DOHH2 (cell line): ENCODE measurements around the gene KCNK17.

ENCODE experiments used
- H3F3A ChIP-seq: fragments of 200-600 bp; sonication (generic), shearing (Covaris generic); 2 replicates; pipeline ENCODE4 v1.6.0; 2016; ENCODE audit warnings: antibody characterized with exemption, mild to moderate bottlenecking; ENCODE audit not compliant: control insufficient read depth, insufficient read depth
- H3K27ac ChIP-seq: fragments of 200-600 bp; sonication (generic); 2 replicates; pipeline ENCODE4 v1.5.1; 2014; ENCODE audit warnings: low read depth, mild to moderate bottlenecking, low read length, moderate library complexity
- H3K27me3 ChIP-seq: fragments of 200-600 bp; sonication (generic); 2 replicates; pipeline ENCODE4 v1.6.1; 2014; ENCODE audit warnings: mild to moderate bottlenecking, low read length, mixed read lengths; ENCODE audit not compliant: control insufficient read depth
- H3K36me3 ChIP-seq: fragments of 200-600 bp; sonication (generic); 2 replicates; pipeline ENCODE4 v1.6.1; 2014; ENCODE audit warnings: mild to moderate bottlenecking, low read length, moderate library complexity, mixed read lengths; ENCODE audit not compliant: control insufficient read depth
- H3K4me1 ChIP-seq: fragments of 200-600 bp; sonication (generic); 2 replicates; pipeline ENCODE4 v1.6.1; 2014; ENCODE audit warnings: mild to moderate bottlenecking, low read length, mixed read lengths; ENCODE audit not compliant: control insufficient read depth
- H3K4me2 ChIP-seq: fragments of 200-600 bp; sonication (generic); 2 replicates; pipeline ENCODE4 v1.6.0; 2014; ENCODE audit warnings: mild to moderate bottlenecking, low read length, moderate library complexity
- H3K4me3 ChIP-seq: fragments of 200-600 bp; sonication (generic); 2 replicates; pipeline ENCODE4 v1.5.1; 2014; ENCODE audit warnings: mild to moderate bottlenecking, low read length, mixed read lengths
- H3K79me2 ChIP-seq: fragments of 200-600 bp; sonication (generic); 2 replicates; pipeline ENCODE4 v1.6.1; 2014; ENCODE audit warnings: mild to moderate bottlenecking, low read length, mixed read lengths; ENCODE audit not compliant: control insufficient read depth
- H3K9me2 ChIP-seq: fragments of 200-600 bp; sonication (generic); replicated peaks from 2 replicates; pipeline ENCODE4 v1.6.1; 2014; ENCODE audit warnings: mild to moderate bottlenecking, low read length, mixed read lengths; ENCODE audit not compliant: control insufficient read depth
- H3K9me3 ChIP-seq: fragments of 200-600 bp; sonication (generic); 2 replicates; pipeline ENCODE4 v1.6.1; 2014; ENCODE audit warnings: antibody characterized with exemption, low read length, mixed read lengths; ENCODE audit not compliant: control insufficient read depth, insufficient read depth
- H4K20me1 ChIP-seq: fragments of 200-600 bp; sonication (generic); 2 replicates; pipeline ENCODE4 v1.6.0; 2014; ENCODE audit warnings: low read depth, mild to moderate bottlenecking, antibody characterized with exemption, low read length, moderate library complexity; ENCODE audit not compliant: control insufficient read depth, insufficient read depth
- EZH2phosphoT487 ChIP-seq: fragments of 200-600 bp; sonication (generic); IDR thresholded peaks from 2 replicates; pipeline ENCODE4 v1.6.1; 2017; ENCODE audit warnings: borderline replicate concordance, mild to moderate bottlenecking, antibody characterized with exemption, low read length, moderate library complexity, mixed read lengths
- TF ChIP-seq, protein P1 (sequence below): fragments of 200-600 bp; sonication (generic); IDR thresholded peaks from one replicate; pipeline ENCODE4 v1.5.1; 2014; ENCODE audit warnings: antibody characterized with exemption, mild to moderate bottlenecking, low read depth, low read length; ENCODE audit not compliant: poor library complexity, severe bottlenecking

Gene KCNK17

DNA sequence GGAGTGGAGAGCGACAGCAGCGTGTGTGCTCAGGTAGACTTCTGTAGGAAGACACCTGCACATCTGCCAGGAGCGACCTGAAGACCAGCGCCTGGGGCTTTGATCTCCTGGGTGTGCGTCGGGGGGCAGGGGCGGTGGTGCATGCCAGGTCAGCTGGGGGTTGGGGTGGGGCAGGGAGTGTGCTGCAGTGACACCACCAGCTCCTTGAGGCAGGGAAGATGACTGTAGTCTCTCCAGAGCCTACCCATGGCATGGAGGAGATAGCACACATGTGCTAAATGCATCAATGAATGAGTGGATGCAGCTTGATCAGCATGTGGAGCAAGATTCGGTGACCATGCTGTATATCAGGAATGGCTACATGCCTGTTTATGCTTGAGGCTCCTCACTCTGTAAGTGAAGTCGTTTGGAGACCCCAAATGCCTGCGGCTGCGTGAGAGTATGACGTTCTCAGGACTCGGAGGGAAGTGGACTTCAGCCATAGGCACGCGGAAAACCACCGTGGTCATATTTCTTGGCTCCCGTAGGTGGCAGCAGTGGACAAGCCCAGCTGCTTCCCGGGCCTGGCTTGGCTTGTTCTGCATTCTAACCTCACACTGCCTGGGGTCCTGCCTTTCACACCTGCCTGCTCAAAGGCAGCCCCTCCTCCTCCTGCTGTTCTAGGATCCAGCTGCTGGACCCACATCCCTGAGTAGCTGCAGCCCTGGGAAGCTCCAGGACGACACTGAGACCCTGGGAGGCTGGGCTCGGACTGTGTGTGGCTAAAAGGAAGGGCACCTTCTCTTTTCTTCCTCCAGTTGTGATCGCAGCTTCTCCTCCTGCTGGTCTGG, 47.7 kb upstream of the KCNK17 start:
- TF ChIP-seq, protein P1, sequence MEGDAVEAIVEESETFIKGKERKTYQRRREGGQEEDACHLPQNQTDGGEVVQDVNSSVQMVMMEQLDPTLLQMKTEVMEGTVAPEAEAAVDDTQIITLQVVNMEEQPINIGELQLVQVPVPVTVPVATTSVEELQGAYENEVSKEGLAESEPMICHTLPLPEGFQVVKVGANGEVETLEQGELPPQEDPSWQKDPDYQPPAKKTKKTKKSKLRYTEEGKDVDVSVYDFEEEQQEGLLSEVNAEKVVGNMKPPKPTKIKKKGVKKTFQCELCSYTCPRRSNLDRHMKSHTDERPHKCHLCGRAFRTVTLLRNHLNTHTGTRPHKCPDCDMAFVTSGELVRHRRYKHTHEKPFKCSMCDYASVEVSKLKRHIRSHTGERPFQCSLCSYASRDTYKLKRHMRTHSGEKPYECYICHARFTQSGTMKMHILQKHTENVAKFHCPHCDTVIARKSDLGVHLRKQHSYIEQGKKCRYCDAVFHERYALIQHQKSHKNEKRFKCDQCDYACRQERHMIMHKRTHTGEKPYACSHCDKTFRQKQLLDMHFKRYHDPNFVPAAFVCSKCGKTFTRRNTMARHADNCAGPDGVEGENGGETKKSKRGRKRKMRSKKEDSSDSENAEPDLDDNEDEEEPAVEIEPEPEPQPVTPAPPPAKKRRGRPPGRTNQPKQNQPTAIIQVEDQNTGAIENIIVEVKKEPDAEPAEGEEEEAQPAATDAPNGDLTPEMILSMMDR: peak; percentile 77
- TF ChIP-seq EZH2phosphoT487: no peak
- H3K27me3 ChIP-seq: no peaks in the 10 kb centered on the region
- no peaks in the 10 kb centered on the region for H3K9me2 ChIP-seq
- H3K4me3 ChIP-seq: no peak overlapping the region
- H3F3A ChIP-seq: no peaks in the 10 kb centered on the region
- no peaks in the 10 kb centered on the region for H3K4me1 ChIP-seq
- no peaks in the 10 kb centered on the region for H3K79me2 ChIP-seq
- no peak overlapping the region for H3K27ac ChIP-seq
- H4K20me1 ChIP-seq: no peaks in the 10 kb centered on the region
- no peaks in the 10 kb centered on the region for H3K9me3 ChIP-seq
- H3K36me3 ChIP-seq: no peaks in the 10 kb centered on the region
- no peak overlapping the region; the same call in 1 of the 2 replicates for H3K4me2 ChIP-seq

DNA sequence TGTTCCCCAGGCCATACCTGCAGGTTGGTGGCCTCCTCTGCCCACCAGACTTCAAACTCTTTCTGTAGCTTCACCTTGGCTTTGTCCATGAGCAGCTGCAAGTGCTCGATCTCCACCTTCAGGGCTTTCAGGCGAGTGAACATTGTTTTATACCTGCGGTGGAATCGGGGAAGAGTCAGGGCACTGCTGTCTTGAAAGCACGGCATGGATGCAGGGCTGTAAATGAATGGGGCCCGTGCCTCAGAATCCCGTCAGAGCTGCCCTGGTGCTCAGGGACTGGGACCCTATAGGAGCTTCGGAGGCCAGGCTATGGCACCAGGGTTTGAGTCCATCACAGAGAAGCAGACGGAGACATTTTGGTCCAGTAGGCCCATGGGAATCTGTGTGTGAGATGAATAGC, 46.2 kb upstream of the KCNK17 start:
- Histone ChIP-seq H3K79me2 (no peaks in the 10 kb centered on the region), H3K36me3 (no peaks in the 10 kb centered on the region), H3F3A (no peaks in the 10 kb centered on the region), H3K27me3 (no peaks in the 10 kb centered on the region), H3K9me3 (no peaks in the 10 kb centered on the region), H3K4me2 (no peak overlapping the region), H3K27ac (no peak overlapping the region), H3K4me3 (no peak overlapping the region), H3K4me1 (no peaks in the 10 kb centered on the region), H4K20me1 (no peaks in the 10 kb centered on the region), H3K9me2 (no peaks in the 10 kb centered on the region)
- TF ChIP-seq, protein P1: no peak
- no peak for TF ChIP-seq EZH2phosphoT487

DNA sequence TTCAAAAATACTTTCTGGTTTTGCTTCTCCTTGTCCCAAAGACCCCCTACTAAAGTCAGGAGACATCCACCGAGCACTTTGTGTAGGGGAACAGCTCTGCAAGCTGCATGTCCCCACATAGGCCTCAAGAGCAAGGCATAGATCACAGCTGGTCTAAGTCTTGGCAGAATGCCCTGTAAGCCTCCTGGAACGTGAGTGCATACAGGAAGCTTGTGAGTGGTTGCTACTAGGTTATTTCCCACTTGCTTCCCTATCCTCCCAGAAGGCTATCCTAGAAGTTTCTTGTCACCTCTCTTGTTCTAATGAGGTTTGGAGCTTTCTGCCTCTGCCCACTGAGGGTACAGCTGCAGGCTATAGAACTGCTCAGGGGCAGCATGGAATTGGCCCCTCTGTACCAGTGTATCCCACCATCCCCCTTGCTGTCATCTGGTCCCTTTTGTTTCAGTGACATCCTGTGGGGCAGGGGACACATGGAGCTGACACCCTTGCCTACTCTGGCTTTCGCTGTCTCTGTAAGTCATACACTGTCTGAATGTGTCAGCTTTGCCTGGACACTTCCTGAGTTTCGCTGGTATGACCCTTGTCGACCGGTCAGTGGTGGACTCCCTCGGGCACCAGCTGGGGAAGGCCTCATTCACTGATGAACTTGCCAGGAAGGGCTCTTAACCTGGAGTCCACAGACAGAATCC, 43.9 kb upstream of the KCNK17 start:
- Histone ChIP-seq H3K9me3 (no peaks in the 10 kb centered on the region), H3K79me2 (no peaks in the 10 kb centered on the region), H4K20me1 (no peaks in the 10 kb centered on the region), H3K36me3 (no peaks in the 10 kb centered on the region), H3K4me2 (no peak overlapping the region), H3K27me3 (no peaks in the 10 kb centered on the region), H3K4me3 (no peak overlapping the region), H3K4me1 (no peaks in the 10 kb centered on the region), H3K9me2 (no peaks in the 10 kb centered on the region), H3K27ac (no peak overlapping the region), H3F3A (no peaks in the 10 kb centered on the region)
- TF ChIP-seq, protein P1: no peak
- no peak for TF ChIP-seq EZH2phosphoT487
